ENCODE measurements around the gene NNMT. TPM values are rescaled to one million over a fixed set of nuclear protein-coding genes. Genes with fewer than 3 reads are reported as not detected.

The NNMT gene
- total RNA-seq, 1 donor from 2014 or later: 44.0 TPM

DNA sequence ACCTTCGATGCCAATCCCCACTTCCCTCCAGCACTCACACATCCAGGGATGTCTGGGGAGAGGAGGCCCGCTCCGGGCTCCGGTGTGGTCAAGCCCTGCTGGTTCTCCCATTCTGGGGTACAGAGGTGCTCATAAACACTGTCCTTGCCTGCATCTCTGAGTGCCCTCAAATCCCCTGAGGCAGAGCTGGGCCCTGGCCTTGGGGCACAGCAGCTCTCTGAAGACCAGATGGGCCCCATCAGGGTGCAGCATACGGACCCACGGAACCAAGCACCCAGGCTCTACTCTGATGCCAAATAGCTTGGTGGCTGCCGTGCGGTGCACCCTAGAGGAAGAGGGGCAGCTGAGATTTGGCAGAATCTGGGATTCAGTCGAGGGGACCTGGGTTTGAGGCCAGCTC lies 35.7 kb upstream of the NNMT start:
- DNase-seq (ENCODE audit: missing footprints) (no peak), ATAC-seq (peak; percentile 3)
- intact Hi-C loops (cut with DNase I): loop anchor here (2.0 kb wide), 2 partner anchors 66 to 202 kb away; partner anchors contain the start of gene ZBTB16

DNA sequence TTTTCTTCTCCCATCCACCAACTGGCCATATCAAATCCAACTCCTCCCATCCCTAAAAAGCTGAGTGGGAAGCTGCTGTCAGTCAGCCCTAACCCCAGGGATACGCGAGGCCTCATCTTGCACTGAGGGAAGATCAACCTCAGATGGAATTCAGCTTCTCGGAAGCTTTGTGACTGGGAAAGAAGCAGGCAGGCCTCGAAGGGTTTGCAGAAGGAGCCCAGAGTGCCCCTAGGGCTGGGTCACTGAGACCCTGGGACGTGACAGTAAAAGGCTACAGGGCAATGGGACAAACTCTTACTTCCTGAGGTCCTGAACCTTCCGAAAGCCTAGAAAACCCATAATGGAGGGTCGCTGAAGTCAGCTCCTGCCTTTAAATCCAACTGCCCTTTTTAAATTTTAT lies 34.4 kb upstream of the NNMT start:
- intact Hi-C loops (cut with DNase I): loop anchor here (1.0 to 2.0 kb wide), 5 partner anchors 67 to 365 kb away; partner anchors contain the start of gene ZBTB16
- DNase-seq (ENCODE audit: missing footprints) (no peak), ATAC-seq (no peak)

DNA sequence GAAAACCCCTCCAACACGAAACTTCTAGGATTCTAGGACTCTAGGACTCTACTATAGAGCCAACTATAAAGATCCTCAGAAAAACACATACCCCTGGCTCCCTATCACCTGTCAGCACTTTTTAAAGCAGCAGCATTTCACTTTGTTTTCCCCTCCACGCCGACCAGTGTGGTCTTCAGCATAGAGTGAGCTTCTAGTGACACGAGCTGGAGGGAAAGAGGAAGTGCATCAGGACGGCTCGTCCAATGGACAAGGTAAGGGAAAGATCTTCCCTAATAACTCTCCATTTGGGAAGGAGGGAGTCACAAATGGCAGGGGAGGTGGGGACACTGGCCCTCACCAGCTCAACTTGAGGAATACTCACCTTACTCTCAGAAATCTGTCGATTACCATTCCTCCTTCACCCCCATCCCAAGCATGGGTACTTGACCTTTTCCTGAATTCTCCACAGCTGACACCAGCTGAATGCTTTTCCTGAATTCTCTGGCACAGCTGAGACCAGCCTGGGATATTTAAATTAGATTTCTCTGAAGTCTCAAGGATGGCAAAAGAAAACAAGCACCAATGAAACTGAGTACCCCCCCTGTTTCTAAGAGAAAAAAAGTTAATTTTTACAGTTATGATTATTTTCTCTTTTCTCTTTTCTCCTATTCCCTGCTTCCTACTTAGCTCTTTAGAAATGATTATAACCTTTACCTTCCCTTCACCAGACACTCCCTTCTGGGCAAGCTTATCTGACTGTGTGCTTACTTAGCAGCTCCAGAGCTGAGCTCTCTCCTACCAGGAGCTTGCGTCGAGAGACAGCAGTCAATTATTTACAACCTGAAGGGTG lies 33.3 kb upstream of the NNMT start:
- peak; percentile 30 for ATAC-seq
- DNase-seq (ENCODE audit: missing footprints): no peak
- intact Hi-C loops (cut with DNase I): loop anchor here (1.0 kb wide), 1 partner anchor 367 kb away; no protein-coding TSS in a partner anchor

DNA sequence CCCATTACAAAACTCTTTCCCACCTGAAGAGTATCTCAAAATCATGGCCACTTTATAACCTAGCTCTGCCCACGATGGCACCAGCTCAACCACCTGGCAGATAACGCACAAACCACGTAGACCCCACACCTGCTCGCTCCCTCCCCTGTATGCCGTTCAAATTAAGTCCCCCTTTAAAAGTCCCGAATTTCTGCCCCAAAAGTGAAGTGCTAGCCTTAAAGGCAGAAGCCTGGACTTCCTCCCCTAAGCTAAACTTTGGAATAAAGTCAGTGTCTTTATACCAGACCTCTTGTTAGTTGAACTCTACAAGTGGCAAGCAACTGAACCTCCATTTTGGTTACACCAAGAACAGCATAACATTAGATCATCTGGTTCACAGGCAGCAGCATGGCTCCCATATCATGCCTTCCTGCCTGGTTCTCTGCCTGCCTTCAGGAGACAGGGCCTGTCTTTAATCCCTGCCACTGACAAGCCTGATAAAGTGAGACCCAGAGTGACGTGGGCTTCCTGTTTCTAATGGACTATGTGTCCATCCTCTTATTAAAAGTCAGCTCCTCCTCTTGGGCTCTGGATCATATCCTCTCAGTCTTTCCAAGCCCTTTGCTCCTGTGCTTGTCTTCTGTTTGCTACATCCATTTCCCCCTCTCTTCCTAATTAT lies 32.6 kb upstream of the NNMT start:
- no peak for DNase-seq (ENCODE audit: missing footprints)
- intact Hi-C loops (cut with DNase I): no loop called here
- ATAC-seq: no peak

DNA sequence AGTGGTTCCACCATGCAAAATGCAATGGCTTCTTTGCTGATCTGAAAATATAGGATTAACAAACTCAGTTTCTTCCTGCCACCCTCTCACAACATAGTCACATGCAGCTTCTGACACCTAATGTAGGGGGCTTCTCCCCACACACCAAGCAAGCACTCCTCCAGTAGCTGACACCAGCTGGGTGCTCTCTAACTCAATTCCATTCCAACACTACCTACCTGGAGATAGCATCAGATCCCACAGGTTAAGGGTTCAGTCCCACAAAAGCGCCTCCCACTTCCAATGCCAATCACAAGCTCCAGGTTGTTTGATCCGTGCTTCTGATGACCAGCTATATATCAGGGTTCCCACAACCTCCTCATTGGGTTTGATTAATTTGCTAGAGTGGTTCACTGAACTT lies 31.8 kb upstream of the NNMT start:
- DNase-seq (ENCODE audit: missing footprints) (no peak), ATAC-seq (no peak)
- intact Hi-C loops (cut with DNase I): no loop called here

DNA sequence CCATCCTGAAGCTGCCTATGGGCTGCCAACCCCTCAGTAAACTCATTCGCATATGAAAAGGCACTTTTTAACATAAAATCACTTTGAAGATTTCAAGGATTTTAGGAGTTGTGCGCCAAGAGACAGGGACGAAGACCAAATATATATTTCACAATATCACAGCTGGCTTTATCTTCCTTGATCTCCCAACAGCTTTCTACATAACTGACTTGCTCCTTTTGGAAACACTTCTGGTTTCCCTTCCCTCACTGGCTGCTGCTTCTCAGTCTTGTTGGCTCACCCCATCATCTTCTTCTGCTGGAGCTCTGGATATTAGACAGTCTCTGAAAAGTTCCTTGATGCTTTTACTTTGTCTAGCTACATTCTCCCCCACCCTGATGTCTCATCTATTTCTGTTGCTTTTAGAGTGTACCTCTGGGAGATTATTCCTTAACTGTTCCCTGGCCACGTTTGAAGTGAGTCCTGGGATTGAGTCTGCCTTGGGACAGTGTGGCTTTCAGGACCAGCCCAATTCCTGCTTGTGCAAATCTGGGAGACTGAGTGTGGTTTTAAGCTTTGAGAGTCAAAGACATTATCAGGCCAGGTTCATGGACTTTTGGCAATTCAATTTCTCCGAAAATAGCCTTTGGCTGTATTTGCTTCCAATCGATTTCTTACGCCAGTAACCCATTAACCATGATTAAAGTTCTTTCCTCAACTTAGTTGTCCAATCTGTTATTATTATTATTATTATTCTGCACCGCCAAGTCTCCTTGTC lies 30.9 kb upstream of the NNMT start:
- intact Hi-C loops (cut with DNase I): no loop called here
- ATAC-seq (no peak), DNase-seq (ENCODE audit: missing footprints) (no peak)

DNA sequence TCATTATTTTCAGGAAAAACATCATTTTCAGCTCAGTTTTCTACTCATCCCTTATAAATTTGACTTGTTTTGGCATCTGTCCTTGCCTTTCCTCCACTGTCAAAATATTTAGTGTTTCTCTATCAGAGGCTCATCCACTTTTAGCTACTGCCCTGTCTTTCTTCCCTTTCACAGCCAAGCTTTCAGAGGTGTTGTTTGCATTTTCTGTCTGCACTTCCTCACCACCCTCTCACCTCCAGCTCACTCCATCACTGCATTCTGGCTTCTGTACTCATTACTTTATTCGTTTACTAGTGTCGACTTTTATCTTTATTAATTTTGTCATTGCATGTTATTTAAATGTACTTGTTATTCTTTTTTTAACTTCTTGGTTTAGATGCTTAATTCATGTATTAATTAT lies 26.7 kb upstream of the NNMT start:
- DNase-seq (ENCODE audit: missing footprints) (no peak), ATAC-seq (no peak)
- intact Hi-C loops (cut with DNase I): no loop called here

DNA sequence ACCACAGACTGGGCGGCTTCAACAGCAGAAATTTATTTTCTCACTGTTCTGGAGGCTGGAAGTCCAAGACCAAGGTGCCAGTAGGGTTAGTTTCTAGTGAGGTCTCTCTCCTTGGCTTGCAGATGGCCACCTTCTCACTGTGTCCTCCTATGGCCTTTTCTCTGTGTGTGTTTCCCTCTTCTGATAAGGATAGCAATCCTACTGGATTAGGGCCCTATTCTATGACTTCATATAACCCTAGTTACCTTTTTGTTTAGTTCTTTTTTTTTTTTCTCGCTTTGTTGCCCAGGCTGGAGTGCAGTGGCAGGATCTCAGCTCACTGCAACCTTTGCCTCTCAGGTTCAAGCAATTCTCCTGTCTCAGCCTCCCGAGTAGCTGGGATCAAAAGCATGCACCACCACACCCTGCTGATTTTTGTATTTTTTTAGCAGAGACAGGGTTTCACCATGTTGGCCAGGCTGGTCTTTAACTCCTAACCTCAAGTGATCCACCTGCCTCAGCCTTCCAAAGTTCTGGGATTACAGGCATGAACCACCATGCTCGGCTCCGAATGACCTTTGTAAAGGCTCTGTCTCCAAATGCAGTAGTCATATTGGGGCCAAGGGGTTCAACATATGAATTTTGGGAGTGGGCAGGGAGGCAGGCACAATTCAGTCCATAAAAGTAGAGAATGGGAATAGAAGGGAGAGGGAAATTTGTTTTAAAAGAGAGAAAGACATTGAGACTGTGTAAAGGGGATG lies 25.5 kb upstream of the NNMT start:
- intact Hi-C loops (cut with DNase I): no loop called here
- ATAC-seq: no peak
- no peak for DNase-seq (ENCODE audit: missing footprints)

DNA sequence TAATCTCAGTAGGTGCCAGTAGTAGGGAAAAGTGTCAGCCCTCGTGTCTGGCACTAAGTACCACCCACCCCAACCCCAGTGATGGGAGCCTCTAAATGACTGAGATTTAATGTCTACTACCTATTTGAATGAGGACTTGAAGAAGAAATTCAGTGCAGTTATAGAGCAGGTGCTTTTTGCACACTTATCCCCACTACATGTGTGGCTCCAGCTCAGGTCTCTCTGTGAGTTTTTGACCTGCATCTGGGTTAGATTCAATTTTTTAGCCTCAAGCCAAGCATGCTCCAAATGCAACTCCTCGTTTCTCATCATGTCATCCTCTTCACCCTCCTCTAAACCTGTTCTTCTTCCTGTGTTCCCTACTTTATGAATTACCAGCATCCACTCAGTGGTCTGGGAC lies 24.9 kb upstream of the NNMT start:
- intact Hi-C loops (cut with DNase I): no loop called here
- DNase-seq (ENCODE audit: missing footprints) (no peak), ATAC-seq (no peak)

DNA sequence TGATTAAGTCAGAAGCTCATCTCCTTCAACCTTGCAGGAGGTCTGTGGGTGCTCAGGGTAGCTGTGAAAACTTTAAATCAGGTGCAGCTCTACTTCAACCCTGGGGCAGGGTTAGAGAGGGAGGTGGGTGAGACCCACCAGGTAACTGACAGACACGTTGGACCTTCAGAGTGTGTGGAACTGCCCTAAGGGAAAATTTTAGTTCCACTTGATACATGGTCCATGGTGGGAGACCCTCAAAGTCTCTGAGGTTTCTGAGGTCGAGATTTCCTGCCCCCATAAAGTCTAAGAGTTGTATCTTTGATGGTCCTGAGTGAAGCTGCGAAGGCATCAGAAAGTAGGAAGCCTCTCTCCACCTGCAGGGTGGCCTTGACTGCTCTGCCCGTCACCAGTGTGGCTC lies 23.9 kb upstream of the NNMT start:
- no peak for DNase-seq (ENCODE audit: missing footprints)
- intact Hi-C loops (cut with DNase I): no loop called here
- ATAC-seq: no peak

DNA sequence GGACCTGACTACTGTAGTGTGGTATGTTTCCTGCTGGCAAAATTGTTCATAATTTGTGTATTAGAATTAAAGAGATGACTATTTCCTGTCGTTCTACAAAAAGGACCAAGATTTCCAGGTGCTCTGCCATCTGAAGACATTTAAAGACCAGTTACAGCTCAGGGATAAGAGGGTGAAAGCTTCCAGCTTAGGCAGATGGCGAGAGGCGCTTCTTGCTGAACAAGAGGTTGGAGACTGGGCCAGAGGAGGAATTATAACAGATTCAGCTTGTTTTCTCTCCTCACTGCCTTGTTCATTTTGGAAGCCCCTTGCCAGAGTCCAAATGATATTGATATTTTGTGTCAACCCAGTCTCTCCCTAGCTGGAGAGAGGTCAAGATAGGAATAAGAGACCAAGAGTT lies 23.1 kb upstream of the NNMT start:
- intact Hi-C loops (cut with DNase I): no loop called here
- no peak for ATAC-seq

DNA sequence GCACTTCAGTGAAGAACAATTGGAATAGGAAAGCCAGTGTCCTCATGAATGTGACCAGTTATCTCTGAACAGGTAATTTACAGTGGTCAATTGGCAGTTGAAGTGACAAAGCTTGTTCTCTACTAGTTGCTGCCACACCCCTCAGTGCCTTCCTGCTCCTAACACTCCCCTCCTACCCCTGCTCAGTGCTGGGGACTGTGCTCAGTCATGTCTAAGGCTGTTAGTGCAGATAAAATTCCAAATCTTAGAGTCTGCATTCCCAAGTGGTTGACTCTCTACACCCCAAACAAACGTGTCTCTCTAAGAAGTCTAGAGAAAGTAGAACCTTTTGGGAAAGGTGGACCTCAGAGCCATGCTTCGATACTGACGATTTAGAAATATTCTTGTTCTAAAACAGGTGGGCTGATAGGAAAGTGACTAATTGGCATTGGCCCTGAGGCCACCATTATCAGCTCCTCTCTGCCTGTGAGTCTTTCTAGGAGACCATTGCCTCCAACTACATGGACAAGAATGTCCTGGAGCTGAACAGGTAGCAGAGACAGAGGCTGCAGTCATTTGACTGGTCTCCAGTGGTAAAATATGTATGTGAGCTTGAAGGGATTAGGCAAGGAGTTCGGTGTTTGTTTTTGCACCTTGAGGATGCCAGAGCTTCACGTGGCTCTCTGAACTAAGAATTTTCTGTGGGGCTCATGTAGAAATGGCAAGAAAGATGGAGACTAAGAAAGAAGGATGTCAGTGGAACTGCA lies 22.1 kb upstream of the NNMT start:
- ATAC-seq (no peak), DNase-seq (ENCODE audit: missing footprints) (no peak)
- intact Hi-C loops (cut with DNase I): no loop called here

More for the DNA sequence above, 23.1 kb upstream of the NNMT start:
- DNase-seq (ENCODE audit: missing footprints): no peak

DNA sequence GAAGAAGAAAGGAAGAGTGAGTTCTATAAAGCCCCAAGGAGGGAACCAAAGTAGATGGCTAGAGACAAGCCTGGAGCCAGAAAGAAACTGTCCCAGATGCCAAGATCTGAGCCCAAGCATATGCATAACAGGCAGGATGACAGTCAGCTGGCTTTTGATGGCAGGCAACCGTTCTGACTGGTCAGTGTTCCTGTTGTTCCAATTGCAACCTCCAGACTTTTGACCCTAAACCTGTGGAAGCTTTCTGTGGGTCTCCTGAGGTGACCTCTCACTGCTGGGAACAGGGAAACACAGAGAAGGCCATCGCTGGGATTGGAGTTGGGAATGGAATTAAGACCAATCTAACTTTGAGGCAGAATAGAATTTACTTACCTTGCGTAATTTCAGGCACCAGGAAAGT lies 21.6 kb upstream of the NNMT start:
- no peak for DNase-seq (ENCODE audit: missing footprints)
- no peak for ATAC-seq
- intact Hi-C loops (cut with DNase I): no loop called here

DNA sequence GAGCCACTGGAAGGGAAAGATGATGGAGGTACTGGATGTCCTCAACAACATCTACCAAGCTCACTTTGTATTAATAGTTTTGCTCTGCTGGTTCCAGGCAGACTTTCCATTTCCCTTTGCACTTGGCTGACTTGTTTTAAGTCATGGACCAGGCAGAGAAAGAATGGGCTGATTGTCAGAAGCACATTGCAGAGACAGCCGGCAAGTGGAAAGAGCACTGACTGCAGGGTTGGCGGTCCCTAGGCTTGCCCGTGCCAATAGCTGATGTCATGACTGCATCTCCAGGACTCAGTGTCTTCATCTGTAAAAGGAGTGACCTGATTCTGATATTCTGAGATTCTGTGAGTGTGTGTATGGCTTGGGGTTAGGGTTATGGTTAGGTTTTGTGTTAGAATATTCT lies 20.9 kb upstream of the NNMT start:
- intact Hi-C loops (cut with DNase I): no loop called here
- no peak for DNase-seq (ENCODE audit: missing footprints)
- peak; percentile 78 for ATAC-seq

DNA sequence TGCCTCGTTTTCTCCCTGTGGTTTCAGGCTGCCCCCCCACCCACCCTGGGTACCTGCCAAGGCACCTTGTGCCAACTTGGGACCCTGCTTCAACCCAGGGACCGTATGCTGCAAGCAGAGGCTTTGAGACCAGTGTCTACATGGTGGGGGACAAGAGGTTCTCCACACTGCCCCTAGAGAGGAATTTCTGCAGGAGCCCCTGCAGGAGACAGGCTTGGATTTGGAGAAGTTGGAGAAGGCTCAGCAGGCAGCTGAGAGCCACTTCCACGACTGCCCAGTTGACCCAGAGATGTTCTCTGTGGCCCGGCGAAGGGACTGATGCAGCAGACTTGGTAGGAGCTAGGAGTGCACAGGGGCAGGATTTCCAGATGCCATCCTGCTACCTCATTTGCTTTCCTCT lies 20.1 kb upstream of the NNMT start:
- intact Hi-C loops (cut with DNase I): no loop called here
- no peak for ATAC-seq
- no peak for DNase-seq (ENCODE audit: missing footprints)

DNA sequence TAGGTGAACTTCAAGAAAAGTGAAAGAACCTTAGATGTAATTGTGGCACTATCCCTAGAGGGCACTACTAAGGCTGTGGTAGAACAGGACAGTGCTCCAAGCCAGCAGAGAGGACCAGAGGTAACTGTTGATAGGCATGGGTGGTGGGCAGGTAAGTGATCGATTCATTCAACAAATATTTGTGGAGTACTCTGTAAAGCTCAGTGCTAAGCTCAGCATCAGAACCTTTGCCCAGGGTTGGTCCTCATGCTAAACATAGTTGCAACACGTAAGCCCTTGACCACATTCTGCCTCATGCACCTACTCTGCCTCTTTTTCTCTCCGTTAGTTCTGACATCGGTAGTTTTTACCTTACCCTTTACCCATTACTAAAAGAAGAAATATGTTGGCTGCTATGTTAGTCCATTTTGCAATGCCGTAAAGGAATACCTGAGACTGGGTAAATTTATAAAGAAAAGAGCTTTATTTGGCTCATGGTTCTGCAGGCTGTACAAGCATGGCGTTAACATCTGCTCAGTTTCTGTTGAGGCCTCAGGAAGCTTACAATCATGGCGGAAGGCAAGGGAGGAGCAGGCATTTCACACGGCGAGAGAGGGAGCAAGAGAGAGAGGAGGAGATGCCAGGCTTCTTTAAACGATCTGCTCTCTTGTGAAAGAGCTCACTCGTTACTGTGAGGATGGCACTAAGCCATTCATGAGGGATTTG lies 18.4 kb upstream of the NNMT start:
- intact Hi-C loops (cut with DNase I): no loop called here
- no peak for DNase-seq (ENCODE audit: missing footprints)
- ATAC-seq: no peak

DNA sequence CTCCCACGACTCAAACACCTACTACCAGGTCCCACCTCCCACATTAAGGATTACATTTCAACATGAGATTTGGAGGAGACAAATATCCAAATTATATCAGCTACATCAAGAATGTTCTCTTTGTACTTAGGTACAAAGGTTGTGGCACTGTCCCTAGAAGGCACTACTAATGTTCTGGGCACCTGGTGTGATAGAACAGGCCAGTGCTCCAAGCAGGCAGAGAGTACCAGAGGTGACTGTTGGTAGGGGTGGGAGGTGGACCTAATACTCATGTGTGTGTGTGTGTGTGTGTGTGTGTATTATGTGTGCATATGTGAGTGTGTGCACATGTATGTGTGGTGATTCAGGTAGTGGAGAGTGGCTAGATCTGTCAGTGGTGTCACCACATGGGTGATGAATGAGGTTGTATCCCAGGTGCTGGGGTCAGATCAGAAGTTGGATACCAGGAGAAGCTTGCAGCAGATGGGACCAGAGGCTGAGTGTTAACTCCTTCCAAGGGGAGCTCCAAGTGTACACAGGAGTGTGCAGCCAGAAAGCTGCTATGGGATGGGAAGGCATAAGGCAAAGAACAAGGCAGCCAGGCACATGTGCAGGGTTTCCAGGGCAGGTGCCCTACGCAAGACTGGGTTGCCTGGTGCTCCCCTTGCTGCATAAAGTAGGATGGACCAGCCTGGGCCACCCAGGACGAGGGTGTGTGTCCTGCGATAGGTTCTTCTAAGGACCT lies 17.7 kb upstream of the NNMT start:
- intact Hi-C loops (cut with DNase I): no loop called here
- ATAC-seq (no peak), DNase-seq (ENCODE audit: missing footprints) (no peak)
